ENCODE data around the gene FSTL4. TPM values are rescaled to one million over a fixed set of nuclear protein-coding genes. Genes with fewer than 3 reads are reported as not detected.

FSTL4 gene
- total RNA-seq, 1 donor from 2014 or later = 0.67 TPM

DNA sequence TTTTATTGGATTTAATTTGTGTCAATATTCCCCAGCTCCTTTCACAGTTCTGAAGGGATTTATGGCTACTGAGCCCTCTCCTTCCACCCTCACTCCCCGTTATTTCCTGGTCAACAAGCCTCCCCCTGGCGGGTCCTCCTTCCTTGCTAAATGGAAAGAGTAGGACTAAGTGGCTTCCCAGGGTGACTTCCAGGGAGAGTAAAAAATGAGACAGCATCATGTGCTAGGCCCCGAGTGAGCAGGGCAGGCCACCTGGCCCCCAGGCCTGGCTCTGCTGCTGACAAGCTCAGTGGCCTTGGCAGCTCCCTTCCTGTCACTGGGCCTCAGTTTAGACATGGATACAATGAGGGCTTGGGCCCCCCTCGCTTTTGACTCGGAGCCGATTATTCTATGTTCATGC lies 359.3 kb downstream of the FSTL4 start:
- Histone ChIP-seq H3K4me3 (no peak overlapping the region), H3K4me1 (no peaks in the 10 kb centered on the region), H3K36me3 (no peaks in the 10 kb centered on the region), H3K9me3 (no peaks in the 10 kb centered on the region), H3K27ac (no peak overlapping the region), H3K27me3 (no peaks in the 10 kb centered on the region)
- TF ChIP-seq, protein P1, sequence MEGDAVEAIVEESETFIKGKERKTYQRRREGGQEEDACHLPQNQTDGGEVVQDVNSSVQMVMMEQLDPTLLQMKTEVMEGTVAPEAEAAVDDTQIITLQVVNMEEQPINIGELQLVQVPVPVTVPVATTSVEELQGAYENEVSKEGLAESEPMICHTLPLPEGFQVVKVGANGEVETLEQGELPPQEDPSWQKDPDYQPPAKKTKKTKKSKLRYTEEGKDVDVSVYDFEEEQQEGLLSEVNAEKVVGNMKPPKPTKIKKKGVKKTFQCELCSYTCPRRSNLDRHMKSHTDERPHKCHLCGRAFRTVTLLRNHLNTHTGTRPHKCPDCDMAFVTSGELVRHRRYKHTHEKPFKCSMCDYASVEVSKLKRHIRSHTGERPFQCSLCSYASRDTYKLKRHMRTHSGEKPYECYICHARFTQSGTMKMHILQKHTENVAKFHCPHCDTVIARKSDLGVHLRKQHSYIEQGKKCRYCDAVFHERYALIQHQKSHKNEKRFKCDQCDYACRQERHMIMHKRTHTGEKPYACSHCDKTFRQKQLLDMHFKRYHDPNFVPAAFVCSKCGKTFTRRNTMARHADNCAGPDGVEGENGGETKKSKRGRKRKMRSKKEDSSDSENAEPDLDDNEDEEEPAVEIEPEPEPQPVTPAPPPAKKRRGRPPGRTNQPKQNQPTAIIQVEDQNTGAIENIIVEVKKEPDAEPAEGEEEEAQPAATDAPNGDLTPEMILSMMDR (IDR thresholded peaks at IDR 0.05) = no peak
- DNase-seq (no peak), ATAC-seq (no peak)
- intact Hi-C loops (cut with DNase I) = no loop called here

DNA sequence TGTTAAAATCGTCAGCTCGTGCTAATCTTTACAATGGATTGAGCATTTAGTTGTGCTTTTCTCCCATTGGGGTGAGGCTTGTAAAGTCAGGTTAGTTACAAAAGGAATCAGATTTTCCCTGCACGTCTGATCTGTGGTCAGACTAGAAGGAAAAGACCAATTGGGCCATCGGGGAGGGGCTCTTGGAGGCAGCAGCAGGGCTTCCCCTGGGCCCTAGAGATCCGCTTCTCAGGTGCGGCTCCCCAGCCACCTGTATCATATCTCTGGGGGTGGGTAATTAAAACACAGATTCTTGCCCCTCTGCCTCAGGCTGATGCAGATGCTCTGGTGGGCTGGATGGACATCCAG lies 360.2 kb downstream of the FSTL4 start:
- H3K36me3 ChIP-seq = no peaks in the 10 kb centered on the region
- H3K27ac ChIP-seq = no peak overlapping the region
- intact Hi-C loops (cut with DNase I) = no loop called here
- H3K9me3 ChIP-seq = no peaks in the 10 kb centered on the region
- TF ChIP-seq, protein P1 (IDR thresholded peaks at IDR 0.05) = no peak
- H3K4me3 ChIP-seq = no peak overlapping the region
- no peaks in the 10 kb centered on the region for H3K27me3 ChIP-seq
- H3K4me1 ChIP-seq = no peaks in the 10 kb centered on the region
- DNase-seq (no peak), ATAC-seq (no peak)

DNA sequence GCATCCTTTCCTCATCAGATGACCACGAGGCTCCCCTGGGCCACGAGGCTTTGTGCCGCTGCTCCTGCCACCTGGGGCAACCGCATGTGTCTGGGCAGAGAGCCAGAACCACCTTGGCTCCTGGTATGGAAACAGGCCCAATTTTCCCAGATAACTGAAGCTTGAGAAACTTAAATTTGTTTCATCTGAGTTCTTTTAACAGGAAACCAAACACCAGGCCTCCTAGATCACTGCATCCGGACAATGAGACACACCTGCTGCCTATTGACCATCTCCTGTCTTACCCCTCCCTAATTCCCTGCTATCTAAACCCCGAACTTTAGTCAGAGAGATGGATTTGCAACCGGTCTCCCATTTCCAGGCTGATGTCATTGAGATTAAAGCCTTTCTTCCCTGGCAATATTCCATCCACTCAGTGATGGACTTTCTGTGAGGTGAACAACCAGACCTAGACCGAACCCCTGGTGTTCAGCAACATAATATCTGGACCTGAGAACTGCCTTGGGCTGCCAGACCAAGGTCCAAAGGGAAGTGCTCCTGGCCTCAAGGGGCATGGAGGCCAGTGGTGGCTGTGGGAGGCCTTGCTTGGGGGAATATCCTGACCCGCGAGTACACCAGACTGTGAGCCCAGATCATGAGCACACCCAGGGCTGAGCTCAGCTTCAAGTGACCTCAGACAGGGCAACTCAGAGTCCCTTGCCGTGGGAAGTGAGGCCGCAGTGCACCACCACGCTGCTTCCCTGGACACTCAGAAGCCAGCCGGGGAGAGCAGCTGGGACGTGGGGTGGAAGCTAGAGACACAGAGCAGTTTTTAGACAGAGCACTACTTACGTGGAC lies 360.8 kb downstream of the FSTL4 start:
- Histone ChIP-seq H3K9me3 (no peaks in the 10 kb centered on the region), H3K36me3 (no peaks in the 10 kb centered on the region), H3K27me3 (no peaks in the 10 kb centered on the region), H3K27ac (no peak overlapping the region), H3K4me1 (no peaks in the 10 kb centered on the region), H3K4me3 (no peak overlapping the region)
- intact Hi-C loops (cut with DNase I) = no loop called here
- no peak for ATAC-seq
- no peak for DNase-seq
- TF ChIP-seq, protein P1 (IDR thresholded peaks at IDR 0.05) = no peak

DNA sequence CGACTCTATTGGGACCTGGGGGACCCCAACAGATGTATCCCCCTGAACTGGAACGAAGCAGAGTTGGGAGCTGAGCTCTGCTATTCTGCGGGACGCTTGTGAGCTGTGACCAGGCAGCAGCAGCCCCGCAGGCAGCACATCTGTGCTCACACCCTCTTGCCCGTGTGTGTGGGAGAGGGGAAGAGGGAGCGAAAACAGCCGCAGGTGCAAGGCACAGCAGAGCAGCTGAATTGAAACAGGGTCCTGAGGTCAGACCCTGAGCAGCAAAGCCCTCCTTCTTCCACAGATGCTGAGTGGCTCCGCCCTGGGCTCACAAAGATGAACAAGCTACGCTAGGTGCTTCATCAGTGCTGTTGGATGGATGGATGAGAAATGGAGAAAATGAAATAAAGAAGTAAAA lies 361.8 kb downstream of the FSTL4 start:
- Histone ChIP-seq H3K27ac (no peak overlapping the region), H3K4me1 (no peaks in the 10 kb centered on the region), H3K36me3 (no peaks in the 10 kb centered on the region), H3K9me3 (no peaks in the 10 kb centered on the region), H3K4me3 (no peak overlapping the region), H3K27me3 (no peaks in the 10 kb centered on the region)
- intact Hi-C loops (cut with DNase I) = no loop called here
- TF ChIP-seq, protein P1 (IDR thresholded peaks at IDR 0.05) = no peak
- DNase-seq (no peak), ATAC-seq (no peak)

DNA sequence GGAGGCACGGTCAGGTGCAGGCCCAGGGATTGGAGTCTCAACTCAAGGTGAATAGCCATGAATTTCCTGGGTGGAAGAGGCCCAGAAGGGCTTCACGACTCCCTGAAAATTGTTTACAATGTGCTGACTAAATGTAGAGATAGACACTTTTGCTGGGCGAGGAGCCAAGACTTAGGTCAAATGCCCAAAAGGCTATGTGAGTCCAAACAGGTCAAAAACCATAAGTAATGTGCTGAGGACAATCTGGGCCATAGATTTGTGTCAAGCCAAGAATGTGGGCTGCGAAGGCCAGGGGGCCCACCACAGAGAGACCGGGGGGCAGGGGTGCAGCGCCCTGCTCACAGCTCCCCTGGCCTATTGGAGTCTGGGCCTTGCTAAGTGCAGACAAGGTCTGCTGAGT lies 362.7 kb downstream of the FSTL4 start:
- no peak overlapping the region for H3K4me3 ChIP-seq
- no peak for ATAC-seq
- TF ChIP-seq, protein P1 (IDR thresholded peaks at IDR 0.05) = no peak
- H3K9me3 ChIP-seq = no peaks in the 10 kb centered on the region
- intact Hi-C loops (cut with DNase I) = no loop called here
- H3K36me3 ChIP-seq = no peaks in the 10 kb centered on the region
- H3K27ac ChIP-seq = no peak overlapping the region
- no peaks in the 10 kb centered on the region for H3K27me3 ChIP-seq
- no peaks in the 10 kb centered on the region for H3K4me1 ChIP-seq
- no peak for DNase-seq
